Measurements from ENCODE around the gene AIMP1.

Gene AIMP1

DNA sequence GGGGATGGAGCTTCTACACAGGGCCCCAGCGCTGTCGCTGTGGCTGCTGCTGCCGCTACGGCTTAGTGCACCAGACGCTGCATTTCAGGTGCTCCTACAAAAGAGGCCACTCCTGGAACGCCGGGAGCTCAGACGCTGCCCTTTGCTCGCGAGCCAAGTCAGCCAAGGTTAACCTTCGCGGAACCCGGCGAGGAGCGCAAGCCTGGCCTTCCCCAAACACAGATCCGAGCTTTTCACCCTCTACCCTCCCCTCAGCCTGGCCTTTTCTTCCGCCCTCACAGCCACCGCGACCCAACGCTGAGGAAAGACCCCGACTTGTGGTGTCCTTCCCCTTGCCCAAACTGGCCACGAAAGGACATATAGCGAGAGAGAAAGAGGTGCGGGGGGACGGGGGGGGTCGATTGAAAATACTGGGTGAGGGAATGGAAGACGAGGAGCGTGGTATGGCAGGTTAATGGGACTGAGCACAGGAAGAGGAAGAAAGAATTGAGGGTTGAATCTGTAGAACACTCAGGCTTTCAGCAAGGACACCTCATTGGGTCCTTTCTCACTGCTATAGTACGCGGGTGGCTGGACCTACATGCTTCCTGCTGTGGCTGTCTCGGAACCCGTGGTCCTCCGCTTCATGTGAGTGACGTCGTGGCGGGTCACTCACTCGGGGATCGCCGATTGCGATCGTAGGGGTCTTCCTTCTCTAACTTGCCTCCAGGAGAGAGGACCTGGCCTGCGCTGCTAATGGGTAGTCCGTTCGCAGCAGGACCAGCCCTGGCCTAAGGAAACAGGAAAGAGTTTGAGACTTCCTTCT lies at the start of gene AIMP1, which contains the start of gene TBCK:
TSS of gene AIMP1 (plus strand) at position 583 of the 805 bp plus-strand sequence. CDS start 8,460 bp downstream, outside the sequence.
TSS of gene TBCK (minus strand) at position 242 of the 805 bp plus-strand sequence. CDS start 7,249 bp downstream, outside the sequence.
- peak; percentile 56 to 82 for DNase-seq (ENCODE audit: extremely low read depth in 1 of 2, low read depth in 1 of 2)

DNA sequence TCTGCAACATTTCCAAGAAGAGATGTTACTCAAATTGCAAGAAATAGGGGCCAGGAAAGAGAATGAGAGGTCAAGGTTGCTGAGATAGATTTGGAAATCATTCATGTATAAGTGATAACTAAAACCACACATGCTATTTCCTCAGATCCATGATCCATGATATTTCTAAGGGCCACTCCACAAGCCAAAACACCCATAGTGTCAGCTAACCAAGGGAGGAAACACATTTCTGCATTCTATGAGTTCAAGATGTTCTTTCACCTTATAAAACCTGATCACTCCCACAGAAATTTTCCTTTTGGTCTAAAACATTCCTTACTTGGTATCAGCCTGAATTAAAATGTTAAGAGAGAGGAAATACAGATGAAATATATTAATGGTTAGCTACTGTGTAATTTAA lies 47.6 kb upstream of the AIMP1 start:
- DNase-seq (ENCODE audit: extremely low read depth in 1 of 2, low read depth in 1 of 2): no peak

DNA sequence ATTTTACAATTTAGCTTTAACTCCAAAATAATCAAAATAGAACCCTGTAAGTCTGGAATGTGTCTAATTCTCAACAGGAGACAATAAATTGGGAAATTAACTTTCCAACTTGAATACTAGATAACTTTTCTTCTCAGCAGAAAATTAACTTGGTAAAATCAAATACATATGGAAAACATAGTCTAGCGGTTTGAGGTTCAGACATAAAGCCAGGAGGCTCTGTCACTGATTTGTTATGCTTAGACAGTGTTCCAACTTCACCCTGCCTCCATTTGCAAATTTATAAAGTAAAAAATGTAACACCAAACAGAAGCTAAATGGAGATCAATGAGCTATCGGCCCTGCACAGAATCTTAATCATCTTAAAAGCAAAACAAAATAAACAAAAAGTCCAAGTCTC lies 46.6 kb upstream of the AIMP1 start:
- DNase-seq (ENCODE audit: extremely low read depth in 1 of 2, low read depth in 1 of 2): no peak

DNA sequence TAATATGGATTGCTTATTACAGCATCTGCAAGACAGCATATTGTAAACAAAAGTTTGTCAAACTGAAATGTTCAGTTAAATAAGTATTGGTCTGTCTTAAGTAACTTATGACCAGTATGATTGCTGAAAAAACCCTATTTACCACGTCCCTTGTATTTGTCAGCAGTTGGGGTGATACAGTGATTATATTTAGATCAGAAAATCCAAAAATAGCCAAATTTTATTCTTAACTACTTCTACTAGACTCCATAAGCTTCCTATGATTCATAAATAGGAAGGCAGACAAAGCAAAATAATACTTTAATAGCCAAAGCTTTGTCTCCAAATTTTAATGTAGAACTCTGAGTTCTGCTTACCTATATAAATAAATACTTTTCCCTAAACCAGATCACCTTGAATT lies 45.6 kb upstream of the AIMP1 start:
- no peak for DNase-seq (ENCODE audit: extremely low read depth in 1 of 2, low read depth in 1 of 2)

DNA sequence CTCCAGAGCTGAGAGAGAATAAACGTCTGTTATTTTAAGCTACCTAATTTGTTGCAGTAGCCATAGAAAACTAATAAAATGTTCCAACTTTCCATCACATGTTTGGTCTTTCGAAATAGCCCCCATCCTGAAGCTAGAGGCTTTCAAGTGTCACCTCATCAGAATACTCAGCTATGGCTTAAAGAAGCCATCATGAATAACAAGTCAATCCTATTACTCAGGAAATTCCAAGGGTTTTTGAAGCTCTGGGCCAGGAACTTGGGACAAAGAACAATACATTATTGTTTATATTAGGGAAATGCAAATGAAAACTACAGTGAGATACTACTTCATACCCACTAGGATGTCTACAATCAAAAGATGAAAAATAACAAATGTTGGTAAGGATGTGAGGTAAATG lies 42.5 kb upstream of the AIMP1 start:
- DNase-seq (ENCODE audit: extremely low read depth in 1 of 2, low read depth in 1 of 2): no peak

DNA sequence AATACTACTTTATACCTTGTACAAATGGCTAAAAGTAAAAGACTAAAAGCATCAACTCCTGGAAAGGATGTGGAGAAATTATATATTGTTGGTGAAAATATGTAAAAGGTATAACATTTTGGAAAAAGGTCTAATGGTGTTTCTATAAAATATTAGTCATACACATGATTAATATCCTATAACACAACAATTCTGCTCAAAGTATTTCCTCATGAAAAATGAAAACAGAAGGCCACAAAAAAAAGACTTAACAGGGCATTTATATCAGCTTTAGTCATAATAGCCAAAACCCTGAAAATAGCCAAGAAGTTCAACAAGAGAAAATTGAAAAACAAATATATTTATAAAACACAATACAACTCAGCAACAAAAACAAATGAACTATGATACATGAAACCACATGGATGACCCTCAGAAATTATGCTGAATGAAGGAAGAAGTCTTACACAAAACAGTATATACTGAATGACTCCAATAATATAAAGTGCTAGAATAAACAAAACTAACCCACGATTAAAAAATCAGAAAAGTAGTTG lies 39.1 kb upstream of the AIMP1 start:
- DNase-seq (ENCODE audit: extremely low read depth in 1 of 2, low read depth in 1 of 2): no peak

DNA sequence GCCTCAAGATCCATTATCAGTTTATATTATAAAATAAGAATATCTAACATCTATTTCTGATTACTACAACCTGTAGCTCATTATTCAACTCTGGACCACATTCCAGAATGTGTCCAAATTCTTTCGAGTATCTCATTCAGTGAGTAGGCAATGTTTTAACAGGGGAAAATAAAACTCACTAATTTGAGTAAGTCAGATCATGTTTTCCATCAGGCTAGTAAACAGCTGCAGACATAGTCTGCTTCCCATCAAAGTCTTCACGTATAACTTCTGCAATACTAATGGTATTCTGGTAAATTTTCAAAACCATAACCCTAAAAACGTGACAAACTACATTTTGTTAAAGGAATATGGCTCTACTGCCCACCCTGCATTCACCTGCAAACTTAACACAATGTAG lies 32.1 kb upstream of the AIMP1 start:
- DNase-seq (ENCODE audit: extremely low read depth in 1 of 2, low read depth in 1 of 2): no peak

DNA sequence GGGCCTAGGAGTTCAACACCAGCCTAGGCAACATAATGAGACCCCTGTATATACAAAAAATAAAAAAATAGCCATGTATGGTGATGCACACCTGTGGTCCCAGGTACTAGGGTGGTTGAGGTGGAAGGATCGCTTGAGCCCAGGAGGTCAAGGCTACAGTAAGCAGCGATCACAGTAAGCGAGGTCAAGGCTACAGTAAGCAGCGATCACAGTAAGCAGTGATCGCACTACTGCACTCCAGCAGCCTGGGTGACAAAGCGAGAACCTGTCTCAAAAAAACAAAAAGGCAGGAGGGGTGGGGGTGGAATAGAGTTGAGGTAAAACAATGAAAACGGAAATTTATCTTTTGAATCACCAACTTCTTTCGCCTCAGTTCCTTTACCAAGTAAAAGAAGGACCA lies 29.7 kb upstream of the AIMP1 start:
- DNase-seq (ENCODE audit: extremely low read depth in 1 of 2, low read depth in 1 of 2): no peak

DNA sequence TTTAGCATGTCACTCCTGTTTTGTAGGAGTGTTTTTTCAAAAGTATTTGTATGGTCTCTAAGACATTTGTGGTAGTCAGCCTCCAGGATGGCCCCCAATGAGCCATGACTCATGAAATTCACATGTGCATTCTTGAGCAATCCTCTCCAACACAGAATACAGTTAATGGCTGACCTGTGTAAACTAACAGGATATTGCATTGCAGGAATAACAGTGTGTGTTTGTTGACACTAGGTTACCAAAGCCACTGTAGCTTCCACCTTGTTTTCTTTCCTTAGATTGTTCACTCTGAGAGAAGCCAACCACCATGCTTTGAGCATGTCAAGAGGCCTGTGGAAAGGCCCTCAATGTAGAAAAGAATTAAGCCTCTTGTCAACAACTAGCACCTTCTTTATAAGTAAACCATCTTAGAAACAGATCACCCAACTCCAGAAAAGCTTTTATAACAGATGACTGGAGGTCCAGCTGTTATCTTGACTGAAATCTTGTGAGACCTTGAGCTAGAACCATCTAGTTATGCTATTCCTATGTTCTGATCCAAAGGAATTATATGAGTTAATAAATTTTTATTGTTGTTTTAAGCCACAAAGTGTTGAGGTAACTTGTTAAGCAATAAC lies 28.9 kb upstream of the AIMP1 start:
- DNase-seq (ENCODE audit: extremely low read depth in 1 of 2, low read depth in 1 of 2): no peak

DNA sequence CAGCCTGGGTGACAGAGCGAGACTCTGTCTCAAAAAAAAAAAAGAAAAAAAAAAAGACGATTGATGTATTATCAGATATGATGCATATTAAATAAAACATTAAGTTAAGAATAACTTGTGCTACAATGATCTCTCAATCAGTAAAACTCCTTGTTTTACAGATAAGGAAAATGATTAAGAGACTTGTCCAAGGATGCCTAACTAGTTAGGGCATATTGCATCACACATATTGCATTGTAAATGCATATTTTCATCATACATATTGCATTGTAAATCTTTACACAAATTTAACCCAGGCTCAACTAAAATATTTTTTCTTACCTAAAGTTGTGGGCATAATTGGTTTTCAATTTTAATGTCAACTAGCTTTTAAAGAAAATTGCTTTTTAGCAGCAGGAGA lies 26.6 kb upstream of the AIMP1 start:
- no peak for DNase-seq (ENCODE audit: extremely low read depth in 1 of 2, low read depth in 1 of 2)

DNA sequence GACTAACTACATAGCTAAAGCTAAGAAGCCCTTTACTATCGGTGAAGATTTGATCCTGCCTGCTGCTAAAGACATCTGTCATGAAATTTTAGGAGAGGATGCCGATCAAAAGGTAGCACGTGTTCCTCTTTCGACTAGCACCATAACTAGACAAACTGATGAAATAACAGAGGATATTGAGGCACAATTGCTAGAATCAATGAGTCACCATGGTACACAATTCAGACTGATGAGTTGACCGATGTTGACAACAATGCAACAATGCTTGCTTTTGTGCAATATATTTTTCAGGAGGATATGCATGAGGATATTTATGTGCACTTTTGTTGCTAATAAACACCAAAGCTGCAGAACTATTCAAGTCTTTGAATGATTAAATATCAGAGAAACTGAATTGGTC lies 24.7 kb upstream of the AIMP1 start:
- no peak for DNase-seq (ENCODE audit: extremely low read depth in 1 of 2, low read depth in 1 of 2)

DNA sequence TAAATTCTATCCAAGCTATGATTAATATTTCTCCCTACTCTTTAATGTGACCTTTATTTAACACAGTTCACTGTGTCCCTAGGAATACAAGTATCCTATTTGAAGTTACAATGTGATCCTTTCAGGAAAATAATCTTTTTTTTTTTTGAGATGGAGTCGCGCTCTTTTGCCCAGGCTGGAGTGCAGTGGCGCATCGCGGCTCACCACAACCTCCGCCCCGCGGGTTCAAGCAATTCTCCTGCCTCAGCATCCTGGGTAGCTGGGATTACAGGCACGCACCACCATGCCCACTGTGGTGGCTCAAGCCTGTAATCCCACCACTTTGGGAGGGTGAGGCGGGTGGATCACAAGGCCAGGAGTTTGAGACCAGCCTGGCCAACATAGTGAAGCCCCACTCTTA lies 22.3 kb upstream of the AIMP1 start:
- DNase-seq (ENCODE audit: extremely low read depth in 1 of 2, low read depth in 1 of 2): no peak

DNA sequence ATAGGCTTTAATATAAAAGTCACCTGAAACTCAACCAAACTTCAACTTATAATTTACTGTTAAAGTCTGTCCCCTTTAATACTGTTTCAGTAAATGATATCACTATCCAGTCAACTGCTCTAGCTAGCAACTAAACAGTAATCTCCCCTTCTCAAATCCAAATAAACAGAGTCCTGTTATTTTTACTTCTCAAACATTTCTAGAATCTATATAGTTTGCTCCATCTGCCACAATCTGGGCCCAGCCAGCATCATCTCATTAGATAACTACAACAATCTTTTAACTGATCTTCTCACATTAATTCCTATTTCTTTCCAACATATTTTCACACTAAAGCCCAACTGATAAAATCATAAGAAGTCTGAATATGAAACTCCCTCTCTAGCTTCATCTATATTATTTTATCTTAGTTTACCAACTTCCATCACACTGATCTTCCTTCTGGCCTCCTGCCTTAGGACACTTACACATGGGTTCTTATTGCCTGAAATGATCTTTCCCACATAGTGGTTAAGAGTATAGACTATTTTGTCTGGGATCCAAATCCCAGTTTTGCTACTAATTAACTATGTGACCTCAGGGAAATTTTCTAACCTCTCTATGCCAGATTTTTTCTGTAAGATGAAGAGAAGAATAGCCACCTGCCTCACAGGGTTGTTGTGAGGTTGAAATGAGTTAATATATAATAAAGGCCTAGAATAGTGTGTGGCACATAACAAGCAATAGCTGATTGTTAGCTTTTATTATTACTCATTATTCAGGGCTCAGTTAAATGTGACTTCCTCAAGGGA lies 18.9 kb upstream of the AIMP1 start:
- no peak for DNase-seq (ENCODE audit: extremely low read depth in 1 of 2, low read depth in 1 of 2)

DNA sequence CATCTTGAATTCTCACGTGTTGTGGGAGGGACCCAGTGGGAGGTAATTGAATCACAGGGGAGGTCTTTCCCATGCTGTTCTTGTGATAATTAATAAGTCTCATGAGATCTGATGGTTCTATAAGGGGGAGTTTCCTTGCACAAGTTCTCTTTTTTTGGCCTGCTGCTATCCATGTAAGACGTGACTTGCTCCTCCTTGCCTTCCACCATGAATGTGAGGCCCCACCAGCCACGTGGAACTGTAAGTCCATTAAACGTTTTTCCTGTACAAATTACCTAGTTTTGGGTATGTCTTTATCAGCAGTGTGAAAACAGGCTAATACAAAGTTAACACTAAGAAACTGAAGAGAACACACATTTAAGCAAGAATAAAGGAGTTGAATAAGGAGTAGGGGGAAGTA lies 16.4 kb upstream of the AIMP1 start:
- DNase-seq (ENCODE audit: extremely low read depth in 1 of 2, low read depth in 1 of 2): no peak

DNA sequence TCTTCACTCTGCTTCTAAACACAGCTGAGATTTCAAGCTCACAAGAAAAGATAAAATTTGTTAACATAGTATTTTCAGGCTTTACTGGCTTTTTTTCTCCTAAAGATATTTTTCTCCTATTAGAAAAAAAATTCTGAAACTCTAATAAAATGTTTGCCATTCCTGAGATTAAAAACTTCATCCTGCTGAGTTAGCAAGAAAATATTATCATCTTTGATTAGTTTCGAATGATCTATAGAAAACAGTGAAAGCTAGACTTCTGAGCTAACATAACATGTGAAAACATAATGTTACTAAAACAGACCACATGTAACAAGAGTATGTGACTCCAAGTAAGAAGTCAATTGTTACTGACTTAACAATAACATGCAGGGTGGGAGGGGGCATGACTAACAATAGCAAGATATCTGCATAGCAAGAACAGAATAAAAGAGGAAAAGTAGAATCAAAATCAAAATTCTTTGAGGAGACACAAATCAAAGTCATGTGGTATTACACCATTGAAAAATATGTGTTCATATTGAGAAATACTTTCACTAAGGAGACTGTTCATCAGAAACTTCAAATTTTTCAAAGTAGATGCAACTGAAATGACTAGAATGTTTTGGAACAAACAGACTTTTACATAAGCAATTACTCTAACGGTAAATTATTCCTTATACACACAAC lies 14.8 kb upstream of the AIMP1 start:
- no peak for DNase-seq (ENCODE audit: extremely low read depth in 1 of 2, low read depth in 1 of 2)

DNA sequence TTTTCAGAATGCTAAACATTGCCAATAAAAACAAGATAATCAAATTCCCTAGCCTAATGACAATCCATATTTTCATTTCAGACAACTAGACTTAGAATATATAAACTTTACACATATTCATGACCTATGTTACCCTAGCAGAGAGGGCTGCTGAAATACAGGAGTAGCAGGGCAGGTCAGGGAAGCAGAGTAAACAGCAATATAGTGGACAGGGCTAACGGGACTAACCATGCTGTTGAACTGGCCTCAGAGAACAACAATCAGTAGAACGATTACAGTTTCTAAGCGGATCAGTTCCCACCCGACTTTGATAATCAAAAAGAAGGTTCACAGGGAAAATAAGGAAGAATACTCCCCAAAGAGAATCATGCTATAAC lies 14.3 kb upstream of the AIMP1 start:
- no peak for DNase-seq (ENCODE audit: extremely low read depth in 1 of 2, low read depth in 1 of 2)

DNA sequence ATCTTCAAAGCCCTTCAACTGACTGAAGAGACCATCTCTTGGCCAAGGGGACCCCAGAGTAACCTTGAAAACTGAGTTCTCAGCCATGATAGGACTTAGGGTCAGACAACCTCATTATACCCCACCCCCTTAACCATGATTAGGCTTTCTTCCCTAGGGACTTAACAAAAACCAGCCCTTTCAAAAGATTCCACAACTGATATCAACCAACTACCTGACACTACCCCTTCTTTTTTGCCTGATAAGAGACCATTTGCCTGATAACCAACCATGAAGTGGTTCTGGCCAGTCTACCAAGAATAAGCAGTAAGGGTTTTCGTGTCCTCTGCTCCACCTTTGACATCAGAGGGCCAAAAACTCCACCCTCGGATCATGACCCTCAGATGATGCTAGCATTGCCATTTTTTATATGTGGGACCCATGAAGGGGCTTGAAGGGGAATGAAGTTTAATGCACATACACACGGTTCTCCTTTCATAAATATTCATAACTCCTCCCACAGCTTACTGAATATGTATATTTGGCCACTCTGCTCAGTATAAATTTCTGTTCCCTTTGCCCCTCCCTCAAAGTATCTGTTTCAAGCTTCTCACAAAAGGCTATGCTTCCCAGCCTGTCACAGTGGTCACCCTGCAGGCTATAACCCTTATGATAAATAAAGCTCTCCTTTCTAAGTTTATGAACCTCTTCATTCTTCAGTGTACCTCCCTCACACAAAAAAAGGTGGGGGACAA lies 12.6 kb upstream of the AIMP1 start:
- DNase-seq (ENCODE audit: extremely low read depth in 1 of 2, low read depth in 1 of 2): no peak

DNA sequence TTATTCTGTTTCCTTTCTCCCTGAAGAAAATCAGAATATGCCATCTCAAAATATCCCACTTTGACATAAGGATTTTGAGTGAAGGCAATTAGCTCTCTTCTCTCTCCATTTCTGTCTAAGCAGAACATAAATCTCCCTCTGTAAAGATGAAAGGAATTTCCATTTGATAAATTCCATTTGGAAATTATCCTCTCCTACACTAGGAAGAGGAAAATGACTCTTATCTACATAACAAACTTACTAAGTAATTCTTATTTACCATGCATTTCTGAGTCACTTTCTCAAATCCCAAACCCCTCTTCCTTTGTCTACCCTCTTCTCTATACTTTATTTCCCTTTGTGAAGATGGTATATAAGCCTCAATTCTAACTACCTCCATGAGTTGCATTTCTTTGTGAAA lies 11.7 kb upstream of the AIMP1 start:
- DNase-seq (ENCODE audit: extremely low read depth in 1 of 2, low read depth in 1 of 2): no peak

DNA sequence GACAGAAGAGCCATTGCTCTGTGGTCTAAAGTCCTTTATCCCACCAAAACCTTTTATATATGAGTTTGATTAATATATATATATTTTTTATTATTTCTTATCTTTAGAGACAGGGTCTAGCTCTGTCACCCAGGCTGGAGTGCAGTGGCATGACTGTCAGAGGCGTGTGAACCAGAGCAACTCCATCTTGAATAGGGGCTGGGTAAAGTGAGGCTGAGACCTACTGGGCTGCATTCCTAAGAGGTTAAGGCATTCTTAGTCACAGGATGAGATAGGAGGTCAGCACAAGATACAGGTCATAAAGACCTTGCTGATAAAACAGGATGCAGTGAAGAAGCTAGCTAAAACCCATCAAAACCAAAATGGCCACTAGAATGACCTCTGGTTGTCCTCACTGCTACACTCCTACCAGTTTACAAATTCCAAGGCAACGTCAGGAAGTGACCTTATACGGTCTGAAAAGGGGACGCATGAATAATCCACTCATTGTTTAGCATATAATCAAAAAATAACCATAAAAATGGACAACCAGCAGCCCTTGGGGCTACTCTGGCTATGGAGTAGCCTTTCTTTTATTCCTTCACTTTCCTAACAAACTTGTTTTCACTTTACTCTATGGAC lies 10.8 kb upstream of the AIMP1 start:
- DNase-seq (ENCODE audit: extremely low read depth in 1 of 2, low read depth in 1 of 2): no peak

DNA sequence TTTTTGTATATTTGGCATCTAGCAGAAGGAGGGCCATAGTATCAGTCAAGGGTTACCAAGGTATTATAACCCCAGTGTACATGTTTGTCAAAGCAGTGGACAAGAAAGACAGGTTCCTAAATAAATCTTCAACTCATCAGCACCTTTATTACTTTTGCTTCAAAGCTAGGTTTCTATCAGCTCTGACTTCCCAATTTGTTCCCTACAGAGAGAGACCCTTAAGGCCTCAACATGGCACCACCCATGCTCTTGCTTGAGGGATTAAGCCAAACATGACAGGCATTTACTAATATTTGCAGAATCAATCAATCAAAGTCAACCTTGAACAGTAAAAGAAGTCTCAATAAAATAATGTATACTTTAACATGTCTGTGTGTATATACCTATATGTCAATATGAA lies 9.8 kb upstream of the AIMP1 start:
- DNase-seq (ENCODE audit: extremely low read depth in 1 of 2, low read depth in 1 of 2): no peak

All from stimulated activated CD8-positive, alpha-beta memory T cell treated with anti-CD3 and anti-CD28 coated beads, Interleukin-7, amount 100 ng/mL, for 48 hours (primary cell).